GM18519 (cell line): Measurements from ENCODE around the gene ANXA2R.

Experiments
- ATAC-seq: cut with Tn5 transposase; IDR thresholded peaks from one replicate; pipeline ENCODE4 v1.9.1; 2021; ENCODE audit warnings: mild to moderate bottlenecking, moderate library complexity; ENCODE audit not compliant: unreplicated experiment, low FRiP score

The ANXA2R gene

GRCh38 chr5:43006424-43007202, 33.5 kb downstream of the ANXA2R start:
- ATAC-seq, result no peak

GRCh38 chr5:43005031-43005430, 35.1 kb downstream of the ANXA2R start:
- ATAC-seq, result no peak

GRCh38 chr5:43001748-43002147, 38.4 kb downstream of the ANXA2R start:
- no peak for ATAC-seq

GRCh38 chr5:43000914-43001313, 39.2 kb downstream of the ANXA2R start:
- no peak for ATAC-seq

GRCh38 chr5:43000111-43000840, 39.8 kb downstream of the ANXA2R start:
- no peak for ATAC-seq

GRCh38 chr5:42995360-42995751, 44.8 kb downstream of the ANXA2R start:
- ATAC-seq, result no peak

GRCh38 chr5:42994555-42995359, 45.4 kb downstream of the ANXA2R start:
- peak; percentile 54 for ATAC-seq

- no peak for ATAC-seq
These were observed 45.9 kb downstream of the ANXA2R start for GRCh38 chr5:42994246-42994554.

GRCh38 chr5:42993516-42994245, 46.4 kb downstream of the ANXA2R start:
- ATAC-seq, result no peak

- peak; percentile 33 for ATAC-seq
These were observed 47.8 kb downstream of the ANXA2R start for GRCh38 chr5:42992088-42992879.

- peak; percentile 17 for ATAC-seq
These were observed 48.6 kb downstream of the ANXA2R start for GRCh38 chr5:42991404-42992087.

- no peak for ATAC-seq
These were observed 49.2 kb downstream of the ANXA2R start for GRCh38 chr5:42990892-42991291.
